Astrocyte (in vitro differentiated cells and primary cell): Measurements from ENCODE around the gene BBX.

Source experiments
- CTCF ChIP-seq: IDR thresholded peaks from 2 replicates; pipeline ENCODE4 v1.5.1; 2011; ENCODE audit warnings: low read depth, mild to moderate bottlenecking, inconsistent platforms, low read length, moderate library complexity; ENCODE audit not compliant: insufficient read depth
- EZH2 ChIP-seq: IDR thresholded peaks from 2 replicates; pipeline ENCODE4 v1.6.1; 2012; ENCODE audit warnings: mild to moderate bottlenecking, low read length, inconsistent platforms; ENCODE audit not compliant: insufficient read depth

GRCh38 chr3:107548601-107549000, 25.8 kb downstream of the BBX start:
- TF ChIP-seq CTCF (no peak), EZH2 (no peak)
